Measurements from ENCODE around the gene MED12L.
A peak's percentile ranks its signal among the peaks of the same experiment; 100 is the strongest.
"Not testable (repeated sequence)": the region's sequence is repeated elsewhere in the genome, so short reads cannot be mapped to it uniquely, and the experiment has no call there.

MED12L gene

GRCh38 chr3:151227807-151228665 lies 142.6 kb downstream of the MED12L start:
- TF ChIP-seq CTCF (IDR thresholded peaks at IDR 0.05; ENCODE audit: low read depth, low read length, missing control alignments): peak; percentile 93
- peak; percentile 52 for DNase-seq (ENCODE audit: extremely low read depth, low read depth)
- no peak overlapping the region for H3K4me3 ChIP-seq (replicated peaks; ENCODE audit: low read depth, low read length)

GRCh38 chr3:151228666-151229040 lies 143.2 kb downstream of the MED12L start:
- no peak for DNase-seq (ENCODE audit: extremely low read depth, low read depth)
- no peak for TF ChIP-seq CTCF (IDR thresholded peaks at IDR 0.05; ENCODE audit: low read depth, low read length, missing control alignments)
- H3K4me3 ChIP-seq (replicated peaks; ENCODE audit: low read depth, low read length): no peak overlapping the region

GRCh38 chr3:151230646-151231045 lies 145.2 kb downstream of the MED12L start:
- H3K4me3 ChIP-seq (replicated peaks; ENCODE audit: low read depth, low read length): no peak overlapping the region
- TF ChIP-seq CTCF (IDR thresholded peaks at IDR 0.05; ENCODE audit: low read depth, low read length, missing control alignments): no peak
- no peak for DNase-seq (ENCODE audit: extremely low read depth, low read depth)

- H3K4me3 ChIP-seq (replicated peaks; ENCODE audit: low read depth, low read length); DNase-seq (ENCODE audit: extremely low read depth, low read depth): not testable (repeated sequence)
These were observed 146.9 kb downstream of the MED12L start for GRCh38 chr3:151232403-151232802.

- no peak for DNase-seq (ENCODE audit: extremely low read depth, low read depth)
- TF ChIP-seq CTCF (IDR thresholded peaks at IDR 0.05; ENCODE audit: low read depth, low read length, missing control alignments): no peak
These were observed 147.5 kb downstream of the MED12L start for GRCh38 chr3:151232991-151233390.

GRCh38 chr3:151234825-151235224 lies 149.4 kb downstream of the MED12L start:
- H3K4me3 ChIP-seq (replicated peaks; ENCODE audit: low read depth, low read length): no peak overlapping the region
- DNase-seq (ENCODE audit: extremely low read depth, low read depth): no peak
- TF ChIP-seq CTCF (IDR thresholded peaks at IDR 0.05; ENCODE audit: low read depth, low read length, missing control alignments): no peak

More at GRCh38 chr3:151232991-151233390, 147.5 kb downstream of the MED12L start:
- no peak overlapping the region for H3K4me3 ChIP-seq (replicated peaks; ENCODE audit: low read depth, low read length)

GRCh38 chr3:151236316-151236715 lies 150.9 kb downstream of the MED12L start:
- TF ChIP-seq CTCF (IDR thresholded peaks at IDR 0.05; ENCODE audit: low read depth, low read length, missing control alignments): no peak
- DNase-seq (ENCODE audit: extremely low read depth, low read depth): no peak
- no peak overlapping the region for H3K4me3 ChIP-seq (replicated peaks; ENCODE audit: low read depth, low read length)
